Measurements from ENCODE around the gene EVX2. TPM values are rescaled to one million over a fixed set of nuclear protein-coding genes. Genes with fewer than 3 reads are reported as not detected.

EVX2 gene
- total RNA-seq, 1 experiment from 2014 or later: not detected

DNA sequence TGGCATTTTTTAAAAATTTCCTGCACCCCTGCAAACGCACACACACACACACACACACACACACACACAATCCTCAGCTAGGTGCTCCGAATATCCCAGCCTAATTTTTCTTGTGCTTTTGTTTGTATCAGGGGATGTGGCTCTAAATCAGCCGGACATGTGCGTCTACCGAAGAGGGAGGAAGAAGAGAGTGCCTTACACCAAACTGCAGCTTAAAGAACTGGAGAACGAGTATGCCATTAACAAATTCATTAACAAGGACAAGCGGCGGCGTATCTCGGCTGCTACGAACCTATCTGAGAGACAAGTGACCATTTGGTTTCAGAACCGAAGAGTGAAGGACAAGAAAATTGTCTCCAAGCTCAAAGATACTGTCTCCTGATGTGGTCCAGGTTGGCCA is 10.6 kb upstream of the EVX2 start:
- no peak overlapping the region for H3K27ac Mint-ChIP-seq
- DNase-seq (ENCODE audit: low spot score) (no peak), ATAC-seq (no peak)
- no peak overlapping the region for H3K4me3 Mint-ChIP-seq
- POLR2A ChIA-PET: no interaction called here
- TF ChIP-seq, protein P1, sequence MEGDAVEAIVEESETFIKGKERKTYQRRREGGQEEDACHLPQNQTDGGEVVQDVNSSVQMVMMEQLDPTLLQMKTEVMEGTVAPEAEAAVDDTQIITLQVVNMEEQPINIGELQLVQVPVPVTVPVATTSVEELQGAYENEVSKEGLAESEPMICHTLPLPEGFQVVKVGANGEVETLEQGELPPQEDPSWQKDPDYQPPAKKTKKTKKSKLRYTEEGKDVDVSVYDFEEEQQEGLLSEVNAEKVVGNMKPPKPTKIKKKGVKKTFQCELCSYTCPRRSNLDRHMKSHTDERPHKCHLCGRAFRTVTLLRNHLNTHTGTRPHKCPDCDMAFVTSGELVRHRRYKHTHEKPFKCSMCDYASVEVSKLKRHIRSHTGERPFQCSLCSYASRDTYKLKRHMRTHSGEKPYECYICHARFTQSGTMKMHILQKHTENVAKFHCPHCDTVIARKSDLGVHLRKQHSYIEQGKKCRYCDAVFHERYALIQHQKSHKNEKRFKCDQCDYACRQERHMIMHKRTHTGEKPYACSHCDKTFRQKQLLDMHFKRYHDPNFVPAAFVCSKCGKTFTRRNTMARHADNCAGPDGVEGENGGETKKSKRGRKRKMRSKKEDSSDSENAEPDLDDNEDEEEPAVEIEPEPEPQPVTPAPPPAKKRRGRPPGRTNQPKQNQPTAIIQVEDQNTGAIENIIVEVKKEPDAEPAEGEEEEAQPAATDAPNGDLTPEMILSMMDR (IDR thresholded peaks at IDR 0.05): no peak
- TF ChIP-seq, protein P2, sequence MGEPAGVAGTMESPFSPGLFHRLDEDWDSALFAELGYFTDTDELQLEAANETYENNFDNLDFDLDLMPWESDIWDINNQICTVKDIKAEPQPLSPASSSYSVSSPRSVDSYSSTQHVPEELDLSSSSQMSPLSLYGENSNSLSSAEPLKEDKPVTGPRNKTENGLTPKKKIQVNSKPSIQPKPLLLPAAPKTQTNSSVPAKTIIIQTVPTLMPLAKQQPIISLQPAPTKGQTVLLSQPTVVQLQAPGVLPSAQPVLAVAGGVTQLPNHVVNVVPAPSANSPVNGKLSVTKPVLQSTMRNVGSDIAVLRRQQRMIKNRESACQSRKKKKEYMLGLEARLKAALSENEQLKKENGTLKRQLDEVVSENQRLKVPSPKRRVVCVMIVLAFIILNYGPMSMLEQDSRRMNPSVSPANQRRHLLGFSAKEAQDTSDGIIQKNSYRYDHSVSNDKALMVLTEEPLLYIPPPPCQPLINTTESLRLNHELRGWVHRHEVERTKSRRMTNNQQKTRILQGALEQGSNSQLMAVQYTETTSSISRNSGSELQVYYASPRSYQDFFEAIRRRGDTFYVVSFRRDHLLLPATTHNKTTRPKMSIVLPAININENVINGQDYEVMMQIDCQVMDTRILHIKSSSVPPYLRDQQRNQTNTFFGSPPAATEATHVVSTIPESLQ (CRISPR knock-in tag; IDR thresholded peaks at IDR 0.05): no peak
- TF ChIP-seq, protein P3, sequence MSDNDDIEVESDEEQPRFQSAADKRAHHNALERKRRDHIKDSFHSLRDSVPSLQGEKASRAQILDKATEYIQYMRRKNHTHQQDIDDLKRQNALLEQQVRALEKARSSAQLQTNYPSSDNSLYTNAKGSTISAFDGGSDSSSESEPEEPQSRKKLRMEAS (CRISPR knock-in tag; IDR thresholded peaks at IDR 0.05): no peak
- TF ChIP-seq, protein P4, sequence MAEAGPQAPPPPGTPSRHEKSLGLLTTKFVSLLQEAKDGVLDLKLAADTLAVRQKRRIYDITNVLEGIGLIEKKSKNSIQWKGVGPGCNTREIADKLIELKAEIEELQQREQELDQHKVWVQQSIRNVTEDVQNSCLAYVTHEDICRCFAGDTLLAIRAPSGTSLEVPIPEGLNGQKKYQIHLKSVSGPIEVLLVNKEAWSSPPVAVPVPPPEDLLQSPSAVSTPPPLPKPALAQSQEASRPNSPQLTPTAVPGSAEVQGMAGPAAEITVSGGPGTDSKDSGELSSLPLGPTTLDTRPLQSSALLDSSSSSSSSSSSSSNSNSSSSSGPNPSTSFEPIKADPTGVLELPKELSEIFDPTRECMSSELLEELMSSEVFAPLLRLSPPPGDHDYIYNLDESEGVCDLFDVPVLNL (CRISPR knock-in tag; IDR thresholded peaks at IDR 0.05; ENCODE audit: borderline replicate concordance, low read depth): no peak
- no peak for TF ChIP-seq ZNF263 (CRISPR knock-in tag; IDR thresholded peaks at IDR 0.05; ENCODE audit: low read depth)
- TF ChIP-seq, protein P5, sequence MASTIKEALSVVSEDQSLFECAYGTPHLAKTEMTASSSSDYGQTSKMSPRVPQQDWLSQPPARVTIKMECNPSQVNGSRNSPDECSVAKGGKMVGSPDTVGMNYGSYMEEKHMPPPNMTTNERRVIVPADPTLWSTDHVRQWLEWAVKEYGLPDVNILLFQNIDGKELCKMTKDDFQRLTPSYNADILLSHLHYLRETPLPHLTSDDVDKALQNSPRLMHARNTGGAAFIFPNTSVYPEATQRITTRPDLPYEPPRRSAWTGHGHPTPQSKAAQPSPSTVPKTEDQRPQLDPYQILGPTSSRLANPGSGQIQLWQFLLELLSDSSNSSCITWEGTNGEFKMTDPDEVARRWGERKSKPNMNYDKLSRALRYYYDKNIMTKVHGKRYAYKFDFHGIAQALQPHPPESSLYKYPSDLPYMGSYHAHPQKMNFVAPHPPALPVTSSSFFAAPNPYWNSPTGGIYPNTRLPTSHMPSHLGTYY (CRISPR knock-in tag; IDR thresholded peaks at IDR 0.05): no peak
- no peak for TF ChIP-seq TEAD4 (CRISPR knock-in tag; IDR thresholded peaks at IDR 0.05)
- TF ChIP-seq FOXP1 (CRISPR knock-in tag; IDR thresholded peaks at IDR 0.05; ENCODE audit: borderline replicate concordance): no peak
- TF ChIP-seq EMX1 (CRISPR knock-in tag; IDR thresholded peaks at IDR 0.05): no peak
- no peak for TF ChIP-seq SOX15 (CRISPR knock-in tag; IDR thresholded peaks at IDR 0.05)
- TF ChIP-seq ZNF396 (CRISPR knock-in tag; IDR thresholded peaks at IDR 0.05; ENCODE audit: borderline replicate concordance): no peak
- TF ChIP-seq, protein P6, sequence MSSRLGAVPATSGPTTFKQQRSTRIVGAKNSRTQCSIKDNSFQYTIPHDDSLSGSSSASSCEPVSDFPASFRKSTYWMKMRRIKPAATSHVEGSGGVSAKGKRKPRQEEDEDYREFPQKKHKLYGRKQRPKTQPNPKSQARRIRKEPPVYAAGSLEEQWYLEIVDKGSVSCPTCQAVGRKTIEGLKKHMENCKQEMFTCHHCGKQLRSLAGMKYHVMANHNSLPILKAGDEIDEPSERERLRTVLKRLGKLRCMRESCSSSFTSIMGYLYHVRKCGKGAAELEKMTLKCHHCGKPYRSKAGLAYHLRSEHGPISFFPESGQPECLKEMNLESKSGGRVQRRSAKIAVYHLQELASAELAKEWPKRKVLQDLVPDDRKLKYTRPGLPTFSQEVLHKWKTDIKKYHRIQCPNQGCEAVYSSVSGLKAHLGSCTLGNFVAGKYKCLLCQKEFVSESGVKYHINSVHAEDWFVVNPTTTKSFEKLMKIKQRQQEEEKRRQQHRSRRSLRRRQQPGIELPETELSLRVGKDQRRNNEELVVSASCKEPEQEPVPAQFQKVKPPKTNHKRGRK (CRISPR knock-in tag; IDR thresholded peaks at IDR 0.05; ENCODE audit: borderline replicate concordance): no peak
- H3K4me1 Mint-ChIP-seq: peaks cover 61% of the 10 kb centered on the region
- H3K27me3 Mint-ChIP-seq (ENCODE audit: low read depth): peaks cover 96% of the 10 kb centered on the region
- peaks cover 8% of the 10 kb centered on the region for H3K36me3 Mint-ChIP-seq
- no peaks in the 10 kb centered on the region for H3K9me3 Mint-ChIP-seq
- CTCF ChIA-PET: interaction anchor here (0.6 to 1.3 kb wide), 2 partner anchors 9 to 14 kb away, joined by 4 to 6 read pairs; no protein-coding TSS in a partner anchor

DNA sequence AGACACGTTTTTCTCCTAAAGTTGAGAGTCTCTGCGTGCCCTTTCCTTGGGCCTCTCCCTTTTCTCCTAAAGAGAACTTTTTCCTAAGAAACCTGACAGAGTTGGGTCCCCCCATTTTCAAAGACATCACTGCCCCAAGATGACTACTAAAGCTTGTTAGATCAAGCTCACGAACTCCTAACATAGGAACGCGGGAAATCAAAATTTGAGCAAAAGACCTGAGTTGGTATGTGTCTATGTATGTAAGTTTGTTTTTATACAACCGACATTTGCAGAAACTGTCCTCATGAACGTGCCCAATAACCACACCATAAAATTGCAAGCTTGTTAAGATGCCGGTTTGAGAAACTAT is 10.1 kb upstream of the EVX2 start:
- Mint-ChIP-seq H3K27ac (no peak overlapping the region), H3K9me3 (no peaks in the 10 kb centered on the region), H3K4me1 (peaks cover 56% of the 10 kb centered on the region), H3K27me3 (ENCODE audit: low read depth) (peaks cover 96% of the 10 kb centered on the region), H3K4me3 (peak overlapping the region; percentile 59), H3K36me3 (peaks cover 9% of the 10 kb centered on the region)
- ATAC-seq (no peak), DNase-seq (ENCODE audit: low spot score) (no peak)
- ChIA-PET CTCF (interaction anchor here (1.3 kb wide), 1 partner anchor 8 kb away, joined by 6 read pairs; no protein-coding TSS in a partner anchor), POLR2A (no interaction called here)
- TF ChIP-seq TEAD1 (CRISPR knock-in tag; IDR thresholded peaks at IDR 0.05): no peak
- TF ChIP-seq NFATC4 (CRISPR knock-in tag; IDR thresholded peaks at IDR 0.05): no peak

All from WTC11 (cell line).